Gastroesophageal sphincter (tissue), 4 donors: ENCODE data around the gene CDH23. TPM values are rescaled to one million over a fixed set of nuclear protein-coding genes. Genes with fewer than 3 reads are reported as not detected.

Experiments used
- ATAC-seq: fragments of 150-250 bp; one replicate; pipeline ENCODE4 v1.9.1; 2016; ENCODE audit warnings: mild to moderate bottlenecking, moderate library complexity
- H3K27ac ChIP-seq, 4 donors: fragments of 200-600 bp; sonication (generic) in 3 of 4; 1 replicate in 3 of 4; 2 replicates in 1 of 4; pipeline ENCODE4 v1.5.1; 2016 to 2019
- H3K27me3 ChIP-seq: fragments of 200-600 bp; sonication (generic); one replicate; pipeline ENCODE4 v1.5.1; 2019
- H3K36me3 ChIP-seq, 2 donors: fragments of 200-600 bp; sonication (generic); one replicate each; pipeline ENCODE4 v1.5.1; 2019; ENCODE audit warnings: control low read depth in 1 of 2
- H3K4me1 ChIP-seq, 3 donors: fragments of 200-600 bp; sonication (generic); 1 replicate in 2 of 3; 2 replicates in 1 of 3; pipeline ENCODE4 v1.5.1; 2016 to 2019; ENCODE audit warnings: control low read depth in 2 of 3
- H3K4me3 ChIP-seq, 2 donors: fragments of 200-600 bp; sonication (generic); one replicate each; pipeline ENCODE4 v1.5.1; 2019; ENCODE audit warnings: mild to moderate bottlenecking in 1 of 2, moderate library complexity in 1 of 2
- H3K9me3 ChIP-seq, 3 donors: fragments of 200-600 bp; sonication (generic); one replicate each; pipeline ENCODE4 v1.5.1; 2017 to 2019; ENCODE audit warnings: control low read depth in 2 of 3
- CTCF ChIP-seq, 4 experiments: fragments of 200-600 bp in 2 of 4; fragments of 450-650 bp in 2 of 4; sonication (generic) in 1 of 4; IDR thresholded peaks; one replicate each; pipeline ENCODE4 v1.5.1; 2017 to 2019; ENCODE audit warnings: antibody characterized with exemption in 4 of 4, mild to moderate bottlenecking in 2 of 4, moderate library complexity in 2 of 4
- EP300 ChIP-seq: sonication (generic); formaldehyde crosslinking; IDR thresholded peaks from one replicate; pipeline ENCODE4 v1.6.1; 2017; ENCODE audit warnings: antibody characterized with exemption, mild to moderate bottlenecking
- POLR2A ChIP-seq, 2 donors: fragments of 450-650 bp; IDR thresholded peaks; one replicate each; pipeline ENCODE4 v1.6.1; 2017; ENCODE audit warnings: antibody characterized with exemption in 2 of 2, mild to moderate bottlenecking in 2 of 2, moderate library complexity in 1 of 2
- POLR2AphosphoS5 ChIP-seq: sonication (generic); formaldehyde crosslinking; IDR thresholded peaks from one replicate; pipeline ENCODE4 v1.6.1; 2017; ENCODE audit warnings: antibody characterized with exemption
- WGBS, 2 donors: methylation state at CpG; one replicate each; pipeline ENCODE4 v1.1.5; 2018; ENCODE audit warnings: low coverage in 1 of 2; 5-methylcytosine and 5-hydroxymethylcytosine counted together
- total RNA-seq, 4 donors: library from RNA; depleted of rRNA; stranded (reverse); fragments of >200 nt; gene quantifications; one replicate each; pipeline ENCODE4 v1.1.0, GENCODE V29; 2016

Gene CDH23
- total RNA-seq, 4 donors from 2014 or later = 5.1 to 33.5 (median 16.2) TPM

GRCh38 chr10:71443676-71444075 is 47.0 kb downstream of the CDH23 start:
- Histone ChIP-seq H3K27ac (no peak overlapping the region), H3K4me1 (no peaks in the 10 kb centered on the region), H3K36me3 (peaks cover 0 to 5% of the 10 kb centered on the region in 2 donors), H3K27me3 (no peaks in the 10 kb centered on the region), H3K4me3 (no peak overlapping the region), H3K9me3 (no peaks in the 10 kb centered on the region)
- WGBS, 2 donors = no CpG with 5 or more reads among the region's 10 CpGs
- no peak for ATAC-seq
- no peak for TF ChIP-seq EP300
- TF ChIP-seq POLR2A (IDR thresholded peaks at IDR 0.05) = no peak
- TF ChIP-seq POLR2AphosphoS5 = no peak
- TF ChIP-seq CTCF (IDR thresholded peaks at IDR 0.05) = no peak

- no peaks in the 10 kb centered on the region for H3K27me3 ChIP-seq
- no peak for ATAC-seq
- WGBS, 2 donors = 81 to 83% methylated on average over 1 to 3 of the region's 4 CpGs
- no peaks in the 10 kb centered on the region for H3K4me1 ChIP-seq
- H3K27ac ChIP-seq = no peak overlapping the region
- no peak overlapping the region for H3K4me3 ChIP-seq
- TF ChIP-seq POLR2AphosphoS5 (no peak), EP300 (no peak), CTCF (IDR thresholded peaks at IDR 0.05) (no peak), POLR2A (IDR thresholded peaks at IDR 0.05) (no peak)
- H3K9me3 ChIP-seq = no peaks in the 10 kb centered on the region
- H3K36me3 ChIP-seq = peaks cover 0 to 5% of the 10 kb centered on the region in 2 donors
Measured at GRCh38 chr10:71444284-71445054, 47.7 kb downstream of the CDH23 start.

GRCh38 chr10:71447676-71448075 is 51.0 kb downstream of the CDH23 start:
- no peaks in the 10 kb centered on the region for H3K4me1 ChIP-seq
- H3K36me3 ChIP-seq = peaks cover 0 to 5% of the 10 kb centered on the region in 2 donors
- no peak overlapping the region for H3K27ac ChIP-seq
- no peak for TF ChIP-seq POLR2AphosphoS5
- no peak for TF ChIP-seq CTCF (IDR thresholded peaks at IDR 0.05)
- TF ChIP-seq EP300 = no peak
- TF ChIP-seq POLR2A (IDR thresholded peaks at IDR 0.05) = no peak
- H3K27me3 ChIP-seq = no peaks in the 10 kb centered on the region
- no CpG with 5 or more reads among the region's 2 CpGs for WGBS, 2 donors
- no peak overlapping the region for H3K4me3 ChIP-seq
- H3K9me3 ChIP-seq = no peaks in the 10 kb centered on the region
- no peak for ATAC-seq

GRCh38 chr10:71448146-71448545 is 51.4 kb downstream of the CDH23 start:
- no peak for ATAC-seq
- WGBS, 2 donors = 100% methylated on average over 1 of the region's 9 CpGs; no CpG with 5 or more reads in 1 of the 2 donors

More at GRCh38 chr10:71448146-71448545, 51.4 kb downstream of the CDH23 start:
- no peak overlapping the region for H3K4me3 ChIP-seq
- no peaks in the 10 kb centered on the region for H3K9me3 ChIP-seq
- peaks cover 0 to 5% of the 10 kb centered on the region in 2 donors for H3K36me3 ChIP-seq
- no peak for TF ChIP-seq CTCF (IDR thresholded peaks at IDR 0.05)
- no peak for TF ChIP-seq POLR2AphosphoS5
- TF ChIP-seq EP300 = no peak
- no peak for TF ChIP-seq POLR2A (IDR thresholded peaks at IDR 0.05)
- H3K4me1 ChIP-seq = no peaks in the 10 kb centered on the region
- no peaks in the 10 kb centered on the region for H3K27me3 ChIP-seq
- no peak overlapping the region for H3K27ac ChIP-seq
